ENCODE data around the gene PRMT5.

Gene PRMT5

DNA sequence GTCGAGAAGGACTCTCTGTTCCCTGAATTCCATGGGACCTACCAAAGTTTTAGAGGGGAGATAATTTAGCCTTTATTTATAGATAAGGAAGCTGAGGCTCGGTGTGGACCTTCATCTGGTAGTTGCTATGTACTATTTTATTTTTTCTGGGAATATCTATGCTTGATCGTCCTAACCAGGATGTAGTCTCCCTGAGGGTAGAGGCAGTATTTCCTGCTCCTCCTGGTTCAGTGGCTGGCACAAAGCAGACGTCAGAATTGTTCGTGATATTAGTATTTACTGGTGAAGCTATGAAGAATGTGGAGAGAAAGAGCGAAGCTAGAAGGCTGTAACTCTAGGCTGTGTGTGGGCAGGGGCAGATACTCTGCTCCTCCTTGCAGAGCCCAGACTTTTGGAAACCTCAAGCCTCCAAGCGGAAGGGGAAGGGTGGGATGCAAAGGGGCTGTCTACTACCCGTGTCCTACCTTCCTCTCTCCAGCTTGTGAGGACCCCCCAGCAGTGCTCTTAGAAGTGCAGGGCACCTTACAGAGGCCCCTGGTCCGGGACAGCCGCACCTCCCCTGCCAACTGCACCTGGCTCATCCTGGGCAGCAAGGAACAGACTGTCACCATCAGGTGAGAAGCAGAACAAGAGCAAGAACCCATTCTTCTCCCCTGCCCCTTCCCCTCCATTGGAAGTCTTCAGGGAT lies 56.2 kb downstream of the PRMT5 start:
- FAIRE-seq, result no peak

DNA sequence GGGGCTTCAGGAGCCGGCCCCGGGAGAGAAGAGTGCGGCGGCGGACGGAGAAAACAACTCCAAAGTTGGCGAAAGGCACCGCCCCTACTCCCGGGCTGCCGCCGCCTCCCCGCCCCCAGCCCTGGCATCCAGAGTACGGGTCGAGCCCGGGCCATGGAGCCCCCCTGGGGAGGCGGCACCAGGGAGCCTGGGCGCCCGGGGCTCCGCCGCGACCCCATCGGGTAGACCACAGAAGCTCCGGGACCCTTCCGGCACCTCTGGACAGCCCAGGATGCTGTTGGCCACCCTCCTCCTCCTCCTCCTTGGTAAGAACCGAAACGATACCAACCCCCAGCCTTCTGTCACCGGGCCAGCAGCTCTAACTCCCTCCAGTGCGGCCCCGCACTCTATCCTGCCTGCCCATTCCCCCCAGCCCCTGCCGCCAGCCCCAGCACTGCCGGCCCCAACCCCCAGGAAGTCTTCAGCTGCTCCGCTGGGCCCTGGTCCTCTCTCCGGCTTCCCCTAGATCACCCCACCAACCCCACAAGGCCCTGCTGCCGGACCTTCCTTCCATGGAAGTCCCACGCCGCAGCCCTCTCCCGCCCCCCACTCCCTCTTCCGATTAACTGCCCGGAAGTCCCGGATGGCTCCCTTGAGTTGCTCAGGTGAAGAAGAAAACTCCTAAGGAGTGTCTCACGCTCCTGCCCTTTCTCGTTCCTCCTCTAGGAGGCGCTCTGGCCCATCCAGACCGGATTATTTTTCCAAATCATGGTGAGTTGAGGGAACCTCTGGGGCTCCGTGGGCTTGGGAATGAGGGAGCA lies 56.9 kb downstream of the PRMT5 start:
- no peak for FAIRE-seq

DNA sequence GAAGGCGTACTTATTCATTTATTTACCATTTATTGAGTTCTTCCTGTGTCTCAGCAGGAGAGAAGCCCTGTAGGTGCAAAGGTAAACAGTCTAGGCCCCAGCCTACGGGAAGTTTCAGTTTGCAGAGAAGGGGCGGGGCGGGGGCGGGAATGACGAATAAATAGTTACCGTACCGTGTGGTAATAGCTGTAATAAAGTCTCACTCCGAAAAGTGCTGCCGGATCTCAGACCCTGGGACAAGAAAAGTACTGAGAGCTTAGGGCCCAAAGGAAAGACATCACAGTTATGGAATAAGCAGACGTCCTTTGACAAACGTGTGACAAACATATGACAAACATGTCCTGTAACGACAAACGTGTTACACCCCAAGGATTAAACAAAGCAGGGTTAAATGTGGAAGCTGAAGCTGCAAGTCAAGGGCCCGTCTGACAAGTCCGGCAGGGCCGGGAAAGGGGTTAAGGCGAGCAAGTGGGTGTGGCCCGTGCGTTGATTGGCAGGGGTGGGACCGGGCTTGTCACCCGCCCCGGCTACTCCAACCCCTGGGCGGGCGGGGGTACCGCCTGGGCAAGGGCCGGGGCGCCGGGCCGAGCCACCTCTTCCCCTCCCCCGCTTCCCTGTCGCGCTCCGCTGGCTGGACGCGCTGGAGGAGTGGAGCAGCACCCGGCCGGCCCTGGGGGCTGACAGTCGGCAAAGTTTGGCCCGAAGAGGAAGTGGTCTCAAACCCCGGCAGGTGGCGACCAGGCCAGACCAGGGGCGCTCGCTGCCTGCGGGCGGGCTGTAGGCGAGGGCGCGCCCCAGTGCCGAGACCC lies 57.7 kb downstream of the PRMT5 start, which contains the start of gene LRP10:
Gene LRP10, plus strand, starts transcription at position 517 of the 809 bp plus-strand sequence. CDS start 564 bp downstream, outside the sequence.
- no peak for FAIRE-seq

DNA sequence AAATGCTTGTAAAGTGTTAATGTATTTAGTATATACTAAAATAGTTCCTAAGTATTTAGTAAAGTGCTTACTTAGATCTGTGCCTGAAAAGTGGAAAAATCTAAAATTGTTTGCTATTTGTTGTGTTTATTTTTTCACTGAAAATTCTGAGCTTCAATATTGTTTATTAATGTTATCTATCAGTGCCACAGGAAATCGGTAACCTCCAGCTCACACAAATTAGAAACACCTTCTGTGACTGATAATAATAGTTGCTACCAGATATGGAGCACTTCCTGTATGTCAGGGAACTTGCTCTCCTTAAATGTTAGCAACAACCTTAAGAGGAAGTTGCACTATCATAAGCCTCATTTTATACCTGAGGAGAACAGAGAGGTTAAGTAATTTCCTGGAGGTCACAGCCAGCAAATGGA lies 58.4 kb downstream of the PRMT5 start:
- no peak for FAIRE-seq
